ENCODE results near the gene FLII.

DNA sequence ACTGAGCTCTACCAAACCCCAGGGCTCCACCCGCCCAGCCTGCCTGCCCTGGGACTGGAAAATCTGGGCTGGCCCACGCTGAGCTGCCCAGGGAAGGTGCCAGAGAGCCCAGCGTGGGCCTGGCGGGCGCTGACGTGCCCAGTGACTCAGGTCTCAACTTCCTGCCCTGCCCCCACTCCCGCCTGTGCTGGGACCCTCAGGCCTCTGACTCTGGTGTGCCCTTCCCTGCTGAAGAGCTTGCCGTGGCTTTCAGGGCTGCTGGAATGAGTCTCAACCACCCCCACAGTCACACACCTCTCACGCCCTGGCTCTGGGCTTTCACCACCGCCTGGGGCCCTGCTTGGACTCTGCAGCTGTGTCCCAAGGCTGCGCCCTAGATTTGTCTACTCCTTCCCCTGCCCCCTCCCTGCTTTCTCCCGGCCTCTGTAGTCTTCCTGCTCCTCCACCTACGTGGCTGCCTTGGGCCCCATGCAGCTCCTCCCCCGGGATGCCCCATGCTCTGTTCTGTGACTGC lies 22.7 kb downstream of the FLII start:
- TF ChIP-seq POLR2A (IDR thresholded peaks at IDR 0.05) = no peak
- TF ChIP-seq, protein P1, sequence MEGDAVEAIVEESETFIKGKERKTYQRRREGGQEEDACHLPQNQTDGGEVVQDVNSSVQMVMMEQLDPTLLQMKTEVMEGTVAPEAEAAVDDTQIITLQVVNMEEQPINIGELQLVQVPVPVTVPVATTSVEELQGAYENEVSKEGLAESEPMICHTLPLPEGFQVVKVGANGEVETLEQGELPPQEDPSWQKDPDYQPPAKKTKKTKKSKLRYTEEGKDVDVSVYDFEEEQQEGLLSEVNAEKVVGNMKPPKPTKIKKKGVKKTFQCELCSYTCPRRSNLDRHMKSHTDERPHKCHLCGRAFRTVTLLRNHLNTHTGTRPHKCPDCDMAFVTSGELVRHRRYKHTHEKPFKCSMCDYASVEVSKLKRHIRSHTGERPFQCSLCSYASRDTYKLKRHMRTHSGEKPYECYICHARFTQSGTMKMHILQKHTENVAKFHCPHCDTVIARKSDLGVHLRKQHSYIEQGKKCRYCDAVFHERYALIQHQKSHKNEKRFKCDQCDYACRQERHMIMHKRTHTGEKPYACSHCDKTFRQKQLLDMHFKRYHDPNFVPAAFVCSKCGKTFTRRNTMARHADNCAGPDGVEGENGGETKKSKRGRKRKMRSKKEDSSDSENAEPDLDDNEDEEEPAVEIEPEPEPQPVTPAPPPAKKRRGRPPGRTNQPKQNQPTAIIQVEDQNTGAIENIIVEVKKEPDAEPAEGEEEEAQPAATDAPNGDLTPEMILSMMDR (IDR thresholded peaks at IDR 0.05) = no peak

All from vagina (tissue), 2 donors.